ENCODE results near the gene NT5DC4. TPM values are rescaled to one million over a fixed set of nuclear protein-coding genes. Genes with fewer than 3 reads are reported as not detected.

The NT5DC4 gene
- total and polyA plus RNA-seq, 12 donors: 0.22 to 0.56 (median 0.24) TPM; not detected in 9

DNA sequence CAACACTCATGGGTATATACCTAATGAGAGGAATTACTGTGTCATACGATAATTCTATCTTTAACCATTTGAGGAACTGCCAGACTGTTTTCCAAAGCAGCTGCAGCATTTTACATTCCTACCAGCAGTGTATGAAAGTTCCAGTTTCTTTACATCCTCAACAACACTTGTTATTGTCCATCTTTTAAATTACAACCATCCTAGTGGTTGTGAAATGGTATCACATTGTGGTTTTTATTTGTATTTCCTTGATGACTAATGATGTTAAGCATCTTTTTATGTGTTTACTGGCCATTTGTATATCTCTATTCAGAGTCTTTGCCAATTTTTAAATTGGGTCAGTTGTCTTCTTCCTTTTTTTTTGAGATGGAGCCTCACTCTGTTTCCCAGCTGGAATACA, 47.6 kb downstream of the NT5DC4 start:
- Histone ChIP-seq H3K4me3 (no peak overlapping the region), H3K27me3 (no peaks in the 10 kb centered on the region), H3K27ac (no peak overlapping the region), H3K4me1 (replicated peaks in 1 of 2) (peaks cover 6 to 11% of the 10 kb centered on the region in 2 donors), H3K9me3 (replicated peaks in 1 of 3) (no peaks in the 10 kb centered on the region), H3K36me3 (replicated peaks in 1 of 2) (no peaks in the 10 kb centered on the region)
- TF ChIP-seq POLR2A (IDR thresholded peaks at IDR 0.05): no peak
- TF ChIP-seq CTCF (IDR thresholded peaks at IDR 0.05): peak in 1 of 6 experiments; percentile 10
- WGBS, 4 donors: 48 to 59% (median 52%) methylated on average over 1 of the region's 1 CpG
- no peak for DNase-seq
- intact Hi-C loops (cut with DNase I): no loop called here

- WGBS, 4 donors: 75 to 79% (median 76%) methylated on average over 4 of the region's 4 CpGs
- no peak for DNase-seq
- Histone ChIP-seq H3K4me3 (no peak overlapping the region), H3K9me3 (replicated peaks in 1 of 3) (no peaks in the 10 kb centered on the region), H3K4me1 (replicated peaks in 1 of 2) (no peaks in the 10 kb centered on the region), H3K36me3 (replicated peaks in 1 of 2) (no peaks in the 10 kb centered on the region), H3K27ac (no peak overlapping the region), H3K27me3 (no peaks in the 10 kb centered on the region)
- no peak for TF ChIP-seq CTCF (IDR thresholded peaks at IDR 0.05)
- TF ChIP-seq POLR2A (IDR thresholded peaks at IDR 0.05): no peak
- intact Hi-C loops (cut with DNase I): no loop called here
These were observed 51.5 kb downstream of the NT5DC4 start for GRCh38 chr2:112772322-112772721.

DNA sequence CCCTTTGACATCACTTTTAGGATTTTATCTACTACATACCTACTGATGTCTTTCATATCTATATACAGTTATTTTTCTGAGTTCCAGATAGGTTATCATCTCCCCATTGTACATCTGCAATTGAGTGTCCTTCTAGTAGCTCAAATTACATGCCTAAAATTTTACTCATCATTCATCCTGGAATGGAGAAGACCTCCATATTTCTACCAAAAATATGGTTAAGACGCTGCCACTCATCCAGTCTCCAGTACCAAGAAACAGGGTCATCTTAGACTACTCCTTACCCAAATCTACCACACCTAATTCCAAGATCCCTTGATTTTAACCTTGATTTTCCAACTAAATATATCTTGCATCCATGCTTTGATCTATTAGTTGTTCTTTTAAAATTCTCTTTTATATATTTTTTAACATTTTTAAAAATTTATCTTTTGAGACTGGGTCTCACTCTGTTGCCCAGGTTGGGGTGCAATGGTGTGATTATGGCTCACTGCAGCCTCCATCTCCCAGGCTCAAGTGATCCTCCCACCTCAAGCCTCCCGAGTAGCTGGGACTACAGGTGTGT, 52.2 kb downstream of the NT5DC4 start:
- intact Hi-C loops (cut with DNase I): no loop called here
- no peak overlapping the region for H3K27ac ChIP-seq
- H3K4me3 ChIP-seq: no peak overlapping the region
- H3K4me1 ChIP-seq (replicated peaks in 1 of 2): no peaks in the 10 kb centered on the region
- TF ChIP-seq CTCF (IDR thresholded peaks at IDR 0.05) (no peak), POLR2A (IDR thresholded peaks at IDR 0.05) (no peak)
- H3K9me3 ChIP-seq (replicated peaks in 1 of 3): no peaks in the 10 kb centered on the region
- DNase-seq: no peak
- WGBS, 4 donors: 43 to 89% (median 53%) methylated on average over 2 of the region's 2 CpGs
- no peaks in the 10 kb centered on the region for H3K36me3 ChIP-seq (replicated peaks in 1 of 2)
- H3K27me3 ChIP-seq: no peaks in the 10 kb centered on the region

GRCh38 chr2:112773556-112773955, 52.7 kb downstream of the NT5DC4 start:
- no peak for DNase-seq
- Histone ChIP-seq H3K27ac (no peak overlapping the region), H3K36me3 (replicated peaks in 1 of 2) (no peaks in the 10 kb centered on the region), H3K9me3 (replicated peaks in 1 of 3) (no peaks in the 10 kb centered on the region), H3K4me1 (replicated peaks in 1 of 2) (no peaks in the 10 kb centered on the region), H3K27me3 (no peaks in the 10 kb centered on the region), H3K4me3 (no peak overlapping the region)
- no peak for TF ChIP-seq CTCF (IDR thresholded peaks at IDR 0.05)
- TF ChIP-seq POLR2A (IDR thresholded peaks at IDR 0.05): no peak
- intact Hi-C loops (cut with DNase I): no loop called here
- WGBS, 4 donors: 83 to 90% (median 88%) methylated on average over 2 of the region's 2 CpGs
